Measurements from ENCODE around the gene ZNF652. TPM values are rescaled to one million over a fixed set of nuclear protein-coding genes. Genes with fewer than 3 reads are reported as not detected.

ZNF652 gene
- total RNA-seq, 1 experiment from 2014 or later: 32.1 TPM

- CTCF ChIA-PET: no interaction called here
- DNase-seq (ENCODE audit: low spot score): no peak
- H3K27ac ChIP-seq (ENCODE audit: low read depth, low read length, poor library complexity, severe bottlenecking): no peak overlapping the region
- no peaks in the 10 kb centered on the region for H3K36me3 ChIP-seq (ENCODE audit: insufficient read depth, low read length, poor library complexity, severe bottlenecking)
- no peak overlapping the region for H3K4me3 ChIP-seq (ENCODE audit: low read depth, low read length, poor library complexity, severe bottlenecking)
- no peaks in the 10 kb centered on the region for H3K27me3 ChIP-seq (replicated peaks; ENCODE audit: insufficient read depth, low read depth, low read length, poor library complexity)
- POLR2A ChIA-PET (ENCODE audit: low non-redundant PET): no interaction called here
- no peak for TF ChIP-seq EZH2 (IDR thresholded peaks at IDR 0.05; ENCODE audit: borderline replicate concordance, low read depth, low read length, poor library complexity, severe bottlenecking)
- no peak for TF ChIP-seq CTCF (conservative IDR thresholded peaks at IDR 0.05; ENCODE audit: low read depth, low read length)
- H3K4me1 ChIP-seq (ENCODE audit: insufficient read depth, low read length, poor library complexity, severe bottlenecking): no peaks in the 10 kb centered on the region
- BruUV-seq (replicated peaks): no TSS peak
- H3K9me3 ChIP-seq (ENCODE audit: low read depth, low read length, poor library complexity, severe bottlenecking): no peaks in the 10 kb centered on the region
- intact Hi-C loops (cut with micrococcal nuclease; ENCODE audit: unreplicated experiment): no loop called here
Measured at GRCh38 chr17:49379926-49380325, 17.9 kb upstream of the ZNF652 start.

- BruUV-seq (replicated peaks): no TSS peak
- intact Hi-C loops (cut with micrococcal nuclease; ENCODE audit: unreplicated experiment): no loop called here
- ChIA-PET POLR2A (ENCODE audit: low non-redundant PET) (no interaction called here), CTCF (no interaction called here)
- H3K9me3 ChIP-seq (ENCODE audit: low read depth, low read length, poor library complexity, severe bottlenecking): no peaks in the 10 kb centered on the region
- no peaks in the 10 kb centered on the region for H3K36me3 ChIP-seq (ENCODE audit: insufficient read depth, low read length, poor library complexity, severe bottlenecking)
- no peak overlapping the region for H3K27ac ChIP-seq (ENCODE audit: low read depth, low read length, poor library complexity, severe bottlenecking)
- TF ChIP-seq EZH2 (IDR thresholded peaks at IDR 0.05; ENCODE audit: borderline replicate concordance, low read depth, low read length, poor library complexity, severe bottlenecking): no peak
- TF ChIP-seq CTCF (conservative IDR thresholded peaks at IDR 0.05; ENCODE audit: low read depth, low read length): no peak
- no peaks in the 10 kb centered on the region for H3K4me1 ChIP-seq (ENCODE audit: insufficient read depth, low read length, poor library complexity, severe bottlenecking)
- no peak overlapping the region for H3K4me3 ChIP-seq (ENCODE audit: low read depth, low read length, poor library complexity, severe bottlenecking)
- no peak for DNase-seq (ENCODE audit: low spot score)
- no peaks in the 10 kb centered on the region for H3K27me3 ChIP-seq (replicated peaks; ENCODE audit: insufficient read depth, low read depth, low read length, poor library complexity)
Measured at GRCh38 chr17:49378311-49378710, 16.3 kb upstream of the ZNF652 start.

DNA sequence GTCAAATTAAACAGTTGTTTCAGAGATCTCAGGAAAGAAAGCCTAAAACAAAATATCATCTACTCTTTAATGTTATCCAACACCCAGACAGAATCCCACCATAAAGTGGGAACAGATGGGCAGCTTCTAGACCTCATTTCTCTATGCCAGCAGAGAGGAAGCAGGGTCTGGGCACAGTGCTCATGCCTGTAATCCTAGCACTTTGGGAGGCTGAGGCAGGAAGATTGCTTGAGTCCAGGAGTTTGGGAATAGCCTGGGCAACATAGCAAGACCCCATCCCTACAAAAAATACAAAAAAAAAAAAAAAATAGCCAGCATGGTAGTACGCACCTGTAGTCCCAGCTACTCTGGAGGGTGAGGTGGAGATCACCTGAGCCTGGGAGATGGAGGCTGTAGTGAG, 13.5 kb upstream of the ZNF652 start:
- ChIA-PET POLR2A (ENCODE audit: low non-redundant PET) (no interaction called here), CTCF (no interaction called here)
- DNase-seq (ENCODE audit: low spot score): no peak
- no TSS peak for BruUV-seq (replicated peaks)
- Histone ChIP-seq H3K4me3 (ENCODE audit: low read depth, low read length, poor library complexity, severe bottlenecking) (no peak overlapping the region), H3K4me1 (ENCODE audit: insufficient read depth, low read length, poor library complexity, severe bottlenecking) (no peaks in the 10 kb centered on the region), H3K27ac (ENCODE audit: low read depth, low read length, poor library complexity, severe bottlenecking) (no peak overlapping the region), H3K36me3 (ENCODE audit: insufficient read depth, low read length, poor library complexity, severe bottlenecking) (no peaks in the 10 kb centered on the region), H3K27me3 (replicated peaks; ENCODE audit: insufficient read depth, low read depth, low read length, poor library complexity) (no peaks in the 10 kb centered on the region), H3K9me3 (ENCODE audit: low read depth, low read length, poor library complexity, severe bottlenecking) (no peaks in the 10 kb centered on the region)
- intact Hi-C loops (cut with micrococcal nuclease; ENCODE audit: unreplicated experiment): no loop called here
- no peak for TF ChIP-seq CTCF (conservative IDR thresholded peaks at IDR 0.05; ENCODE audit: low read depth, low read length)
- TF ChIP-seq EZH2 (IDR thresholded peaks at IDR 0.05; ENCODE audit: borderline replicate concordance, low read depth, low read length, poor library complexity, severe bottlenecking): no peak
